Measurements from ENCODE around the gene HSD17B10. TPM values are rescaled to one million over a fixed set of nuclear protein-coding genes. Genes with fewer than 3 reads are reported as not detected.

HSD17B10 gene
- total RNA-seq, 1 donor from 2014 or later: 51.6 TPM

GRCh38 chrX:53437206-53437605 is 3.0 kb upstream of the HSD17B10 start:
- Histone ChIP-seq H3K36me3 (peaks cover 2% of the 10 kb centered on the region), H3K27me3 (ENCODE audit: low read depth) (no peaks in the 10 kb centered on the region), H3K27ac (no peak overlapping the region), H3K4me3 (no peak overlapping the region), H3K4me1 (peaks cover 26% of the 10 kb centered on the region), H3K9me3 (no peaks in the 10 kb centered on the region)
- TF ChIP-seq, protein P1, sequence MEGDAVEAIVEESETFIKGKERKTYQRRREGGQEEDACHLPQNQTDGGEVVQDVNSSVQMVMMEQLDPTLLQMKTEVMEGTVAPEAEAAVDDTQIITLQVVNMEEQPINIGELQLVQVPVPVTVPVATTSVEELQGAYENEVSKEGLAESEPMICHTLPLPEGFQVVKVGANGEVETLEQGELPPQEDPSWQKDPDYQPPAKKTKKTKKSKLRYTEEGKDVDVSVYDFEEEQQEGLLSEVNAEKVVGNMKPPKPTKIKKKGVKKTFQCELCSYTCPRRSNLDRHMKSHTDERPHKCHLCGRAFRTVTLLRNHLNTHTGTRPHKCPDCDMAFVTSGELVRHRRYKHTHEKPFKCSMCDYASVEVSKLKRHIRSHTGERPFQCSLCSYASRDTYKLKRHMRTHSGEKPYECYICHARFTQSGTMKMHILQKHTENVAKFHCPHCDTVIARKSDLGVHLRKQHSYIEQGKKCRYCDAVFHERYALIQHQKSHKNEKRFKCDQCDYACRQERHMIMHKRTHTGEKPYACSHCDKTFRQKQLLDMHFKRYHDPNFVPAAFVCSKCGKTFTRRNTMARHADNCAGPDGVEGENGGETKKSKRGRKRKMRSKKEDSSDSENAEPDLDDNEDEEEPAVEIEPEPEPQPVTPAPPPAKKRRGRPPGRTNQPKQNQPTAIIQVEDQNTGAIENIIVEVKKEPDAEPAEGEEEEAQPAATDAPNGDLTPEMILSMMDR (IDR thresholded peaks at IDR 0.05): no peak
- DNase-seq (no peak), ATAC-seq (no peak)
- intact Hi-C loops (cut with DNase I): no loop called here

DNA sequence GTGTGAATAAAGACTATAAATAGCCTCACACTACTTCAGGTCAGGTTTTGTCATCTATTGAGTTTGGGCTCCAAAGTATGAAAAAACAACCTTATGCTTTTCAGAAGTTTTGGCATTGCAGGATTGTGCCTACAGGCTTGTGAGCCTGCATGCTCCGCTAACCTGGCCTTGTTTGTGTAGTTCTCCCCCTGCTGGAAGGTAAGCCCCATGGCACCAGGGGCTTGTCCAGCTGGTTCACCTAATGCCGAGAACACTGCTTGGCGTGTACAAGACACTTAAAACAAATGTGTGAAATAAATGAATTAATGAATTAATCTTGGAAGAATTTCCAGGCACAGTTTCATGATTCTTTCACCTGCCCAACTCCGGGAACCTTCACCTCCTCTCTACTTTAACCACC is 1.8 kb upstream of the HSD17B10 start:
- ATAC-seq: peak; percentile 69 to 77
- intact Hi-C loops (cut with DNase I): no loop called here

DNA sequence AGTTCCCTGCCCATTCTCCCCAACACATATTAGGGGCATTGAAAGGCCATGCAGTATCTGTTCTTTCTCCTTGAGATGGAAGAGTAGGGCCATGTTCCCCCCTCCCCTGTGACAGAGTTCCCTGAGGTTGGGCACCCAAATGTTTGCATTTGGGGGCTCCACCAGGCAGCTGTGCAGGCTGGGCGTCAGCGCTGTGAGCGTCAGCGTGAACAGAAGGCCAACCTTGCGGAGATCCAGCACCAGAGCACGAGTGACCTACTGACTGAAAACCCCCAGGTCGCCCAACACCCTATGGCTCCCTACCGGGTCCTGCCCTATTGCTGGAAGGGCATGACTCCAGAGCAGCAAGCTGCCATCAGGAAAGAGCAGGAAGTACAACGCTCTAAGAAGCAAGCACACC is 3.9 kb downstream of the HSD17B10 start:
- no peak overlapping the region for H3K4me3 ChIP-seq
- DNase-seq (no peak), ATAC-seq (no peak)
- peaks cover 14% of the 10 kb centered on the region for H3K4me1 ChIP-seq
- H3K9me3 ChIP-seq: no peaks in the 10 kb centered on the region
- no peaks in the 10 kb centered on the region for H3K27me3 ChIP-seq (ENCODE audit: low read depth)
- peaks cover 24% of the 10 kb centered on the region for H3K36me3 ChIP-seq
- no peak overlapping the region for H3K27ac ChIP-seq
- intact Hi-C loops (cut with DNase I): no loop called here
- TF ChIP-seq, protein P1 (IDR thresholded peaks at IDR 0.05): no peak

More for the DNA sequence above, 1.8 kb upstream of the HSD17B10 start:
- peaks cover 14% of the 10 kb centered on the region for H3K36me3 ChIP-seq
- H3K27me3 ChIP-seq (ENCODE audit: low read depth): no peaks in the 10 kb centered on the region
- TF ChIP-seq, protein P1 (IDR thresholded peaks at IDR 0.05): peak; percentile 75
- DNase-seq: peak; percentile 53
- H3K27ac ChIP-seq: no peak overlapping the region
- H3K9me3 ChIP-seq: no peaks in the 10 kb centered on the region
- H3K4me3 ChIP-seq: no peak overlapping the region
- H3K4me1 ChIP-seq: peaks cover 22% of the 10 kb centered on the region

DNA sequence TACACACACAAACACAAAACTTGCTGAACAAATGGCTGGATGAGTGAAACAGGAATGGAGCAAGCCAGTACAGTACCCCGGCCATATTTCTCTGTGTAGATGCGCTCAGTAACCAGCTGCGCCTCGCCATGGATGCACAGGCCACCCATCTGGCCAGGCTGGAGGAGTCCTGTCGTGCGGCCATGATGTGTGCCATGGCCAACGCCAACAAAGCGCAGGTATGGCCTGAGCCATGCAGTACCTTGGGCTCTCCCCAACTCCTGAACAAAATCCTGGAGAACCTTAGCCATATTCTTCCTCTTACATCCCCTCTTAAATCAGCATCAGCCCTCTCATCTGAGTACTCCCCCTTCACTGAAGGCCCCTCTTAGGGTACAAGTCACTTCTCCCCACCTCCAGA is 4.4 kb downstream of the HSD17B10 start:
- Histone ChIP-seq H3K4me1 (peaks cover 11% of the 10 kb centered on the region), H3K27ac (no peak overlapping the region), H3K27me3 (ENCODE audit: low read depth) (no peaks in the 10 kb centered on the region), H3K36me3 (peaks cover 24% of the 10 kb centered on the region), H3K4me3 (no peak overlapping the region), H3K9me3 (no peaks in the 10 kb centered on the region)
- DNase-seq: no peak
- intact Hi-C loops (cut with DNase I): no loop called here
- TF ChIP-seq, protein P1 (IDR thresholded peaks at IDR 0.05): no peak
- ATAC-seq: no peak

DNA sequence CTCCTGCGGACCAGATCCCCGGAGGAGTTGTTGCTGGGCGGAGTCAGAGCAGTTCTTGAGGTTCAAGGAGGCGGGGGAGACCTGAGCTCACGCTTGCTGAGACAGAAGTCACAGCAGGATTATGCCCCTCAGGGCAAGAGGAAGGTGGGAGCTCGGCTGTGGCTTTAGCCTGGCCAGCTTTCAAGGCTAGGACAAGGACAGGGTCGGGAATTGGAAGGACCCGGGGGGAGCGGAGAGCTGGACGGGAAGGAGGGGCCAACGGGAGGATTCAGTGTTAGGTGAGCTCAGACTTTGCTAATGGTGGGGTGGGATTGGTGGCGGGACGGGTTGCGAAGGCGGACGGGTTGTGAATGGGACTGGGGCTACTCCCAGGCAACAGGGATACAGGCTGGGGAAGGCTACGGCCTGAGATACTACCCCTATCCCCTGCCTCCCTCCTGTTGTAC is 11.3 kb downstream of the HSD17B10 start, which contains the start of gene RIBC1:
RIBC1 (plus strand) TSS at position 13 of the 446 bp plus-strand sequence. CDS start 3,404 bp downstream, outside the sequence.
- no peaks in the 10 kb centered on the region for H3K27me3 ChIP-seq (ENCODE audit: low read depth)
- peak; percentile 27 to 32 for ATAC-seq
- peak within 1 kb of the TSS; percentile 68 for H3K4me3 ChIP-seq
- intact Hi-C loops (cut with DNase I): no loop called here
- no peaks in the 10 kb centered on the region for H3K9me3 ChIP-seq
- H3K36me3 ChIP-seq: no peaks in the 10 kb centered on the region
- H3K27ac ChIP-seq: peak within 1 kb of the TSS; percentile 93
- TF ChIP-seq, protein P1 (IDR thresholded peaks at IDR 0.05): no peak
- DNase-seq: no peak
- H3K4me1 ChIP-seq: peaks cover 8% of the 10 kb centered on the region
